HG03103 (cell line): ENCODE measurements around the gene PLAGL1.
"Not testable (repeated sequence)": the region's sequence is repeated elsewhere in the genome, so short reads cannot be mapped to it uniquely, and the experiment has no call there.

Source experiments
- ATAC-seq: cut with Tn5 transposase; IDR thresholded peaks from one replicate; pipeline ENCODE4 v1.9.1; 2021; ENCODE audit warnings: low read depth; ENCODE audit not compliant: unreplicated experiment

The PLAGL1 gene

GRCh38 chr6:143941852-143942627 lies 66.0 kb downstream of the PLAGL1 start:
- peak; percentile 37 for ATAC-seq

GRCh38 chr6:143940011-143940597 lies 68.0 kb downstream of the PLAGL1 start:
- ATAC-seq, result peak; percentile 98

DNA sequence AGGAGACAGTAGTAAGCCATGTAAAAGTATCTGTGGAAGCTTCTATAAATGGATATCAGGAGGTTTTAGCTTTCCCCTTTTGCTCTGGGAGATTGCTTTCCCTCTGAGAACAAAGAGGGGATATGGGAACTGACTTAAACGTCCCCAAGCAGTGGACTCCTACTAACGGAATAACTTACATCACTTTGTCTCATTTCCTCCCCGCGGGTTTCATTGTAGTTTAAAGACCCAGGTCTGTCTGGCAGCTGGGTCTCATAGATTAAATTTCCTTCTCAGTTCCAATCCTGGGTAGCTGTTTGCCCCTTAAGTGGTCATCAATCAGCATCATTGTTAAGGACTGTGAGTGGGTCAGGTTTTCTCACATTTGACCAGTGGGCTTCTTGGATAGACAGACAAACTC lies 68.7 kb downstream of the PLAGL1 start:
- no peak for ATAC-seq

DNA sequence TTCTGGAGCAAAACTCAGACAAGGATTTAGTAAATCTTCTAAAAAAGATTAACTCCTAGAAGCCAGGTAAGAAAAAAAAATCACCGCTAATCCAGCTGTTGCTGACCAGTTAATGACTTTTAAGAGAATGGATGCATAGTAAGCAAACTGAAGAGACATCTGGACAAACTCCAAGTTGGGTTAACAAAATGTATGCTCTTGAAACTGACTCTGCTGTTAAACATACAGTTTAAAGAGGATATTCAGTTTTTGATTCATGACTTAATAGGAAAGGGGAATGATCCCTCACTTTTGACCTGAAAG lies 70.4 kb downstream of the PLAGL1 start:
- no peak for ATAC-seq

GRCh38 chr6:143936778-143937667 lies 71.0 kb downstream of the PLAGL1 start:
- ATAC-seq, result no peak

DNA sequence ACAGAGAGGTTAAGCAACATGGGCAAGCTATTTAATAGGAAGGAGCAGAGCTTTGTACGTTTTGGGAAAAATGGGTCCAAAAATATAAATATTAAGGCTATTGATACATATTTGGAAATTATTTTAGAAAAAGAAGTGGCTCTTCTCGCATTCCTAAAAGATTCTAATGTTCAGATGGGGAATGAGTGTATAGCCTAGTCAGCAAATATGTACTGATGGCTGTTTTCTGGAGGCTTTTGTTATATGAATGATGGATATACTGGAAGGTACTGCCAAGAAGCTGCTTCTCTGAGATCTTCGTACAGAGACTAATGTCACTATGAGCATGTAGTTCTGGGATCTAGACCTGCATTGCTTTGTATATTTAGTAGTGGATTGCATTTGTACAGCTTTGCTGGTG lies 71.7 kb downstream of the PLAGL1 start:
- ATAC-seq, result no peak

GRCh38 chr6:143934867-143935266 lies 73.2 kb downstream of the PLAGL1 start:
- ATAC-seq, result no peak

- ATAC-seq, result no peak
These were observed 73.7 kb downstream of the PLAGL1 start for GRCh38 chr6:143934331-143934730.

DNA sequence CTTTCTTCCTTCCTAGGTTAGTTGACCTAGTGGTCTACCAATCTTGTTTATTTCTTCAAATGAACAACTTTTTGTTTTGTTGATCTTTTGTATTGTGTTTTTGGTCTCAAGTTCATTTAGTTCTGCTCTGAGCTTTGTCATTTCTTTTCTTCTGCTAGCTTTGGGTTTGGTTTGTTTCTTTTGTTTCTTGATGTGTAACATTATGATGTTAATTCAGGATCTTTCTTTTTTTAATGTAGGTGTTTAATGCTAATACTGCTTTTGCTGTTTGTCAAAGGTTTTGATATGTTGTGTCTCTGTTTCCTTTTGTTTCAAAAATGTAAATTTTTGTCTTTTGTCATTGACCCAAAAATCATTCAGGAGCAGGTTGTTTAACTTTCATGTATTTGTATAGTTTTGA lies 78.1 kb downstream of the PLAGL1 start:
- ATAC-seq, result no peak

DNA sequence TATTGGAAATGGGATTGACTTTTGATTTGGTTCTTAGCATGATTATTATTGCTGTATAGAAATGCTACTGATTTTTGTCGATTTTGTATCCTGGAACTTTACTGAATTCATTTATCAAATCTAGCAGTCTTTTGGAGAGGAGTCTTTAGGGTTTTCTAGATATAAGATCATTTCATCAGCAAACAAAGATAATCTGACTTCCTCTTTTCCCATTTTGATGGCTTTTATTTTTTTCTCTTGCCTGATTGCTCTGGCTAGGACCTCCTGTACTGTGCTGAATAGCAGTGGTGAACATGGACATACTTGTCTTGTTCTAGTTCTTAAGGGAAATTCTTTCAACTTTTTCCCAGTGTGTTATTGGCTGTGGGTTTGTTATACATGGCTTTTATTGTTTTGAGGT lies 79.2 kb downstream of the PLAGL1 start:
- no peak for ATAC-seq

- ATAC-seq, result not testable (repeated sequence)
These were observed 91.0 kb downstream of the PLAGL1 start for GRCh38 chr6:143917026-143917425.

DNA sequence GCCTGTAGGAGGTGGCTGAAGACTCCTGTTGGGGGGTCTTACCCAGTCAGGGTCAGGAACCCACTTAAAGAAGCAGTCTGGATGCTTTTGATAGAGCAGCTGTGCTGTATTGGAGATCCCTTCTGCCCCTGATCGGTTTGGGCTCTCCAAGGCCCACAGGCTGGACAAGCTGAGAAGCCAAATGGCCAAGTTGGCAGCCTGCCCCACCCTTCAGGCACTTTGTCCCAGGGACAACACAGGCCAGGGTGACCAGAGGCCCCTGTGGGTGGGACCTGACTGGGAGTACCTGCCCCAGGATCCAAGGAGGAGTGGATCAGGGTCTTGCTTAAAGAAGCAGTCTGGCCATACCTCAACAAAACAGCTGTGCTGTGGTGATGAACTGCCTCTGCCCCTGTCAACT lies 95.4 kb downstream of the PLAGL1 start:
- no peak for ATAC-seq

DNA sequence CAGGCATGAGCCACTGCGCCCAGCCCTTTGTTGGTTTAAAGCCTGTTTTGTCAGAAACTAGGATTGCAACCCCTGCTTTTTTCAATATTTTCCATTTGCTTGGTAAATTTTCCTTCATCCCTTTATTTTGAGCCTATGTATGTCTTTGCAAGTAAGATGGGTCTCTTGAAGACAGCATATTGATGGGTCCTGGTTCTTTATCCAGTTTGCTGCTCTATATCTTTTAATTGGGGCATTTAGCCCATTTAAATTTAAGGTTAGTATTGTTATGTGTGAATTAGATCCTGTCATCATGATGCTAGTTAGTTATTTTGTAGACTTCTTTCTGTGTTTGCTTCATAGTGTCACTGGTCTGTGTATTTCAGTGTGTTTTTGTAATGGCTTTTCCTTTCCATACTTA lies 97.0 kb downstream of the PLAGL1 start:
- ATAC-seq, result no peak

DNA sequence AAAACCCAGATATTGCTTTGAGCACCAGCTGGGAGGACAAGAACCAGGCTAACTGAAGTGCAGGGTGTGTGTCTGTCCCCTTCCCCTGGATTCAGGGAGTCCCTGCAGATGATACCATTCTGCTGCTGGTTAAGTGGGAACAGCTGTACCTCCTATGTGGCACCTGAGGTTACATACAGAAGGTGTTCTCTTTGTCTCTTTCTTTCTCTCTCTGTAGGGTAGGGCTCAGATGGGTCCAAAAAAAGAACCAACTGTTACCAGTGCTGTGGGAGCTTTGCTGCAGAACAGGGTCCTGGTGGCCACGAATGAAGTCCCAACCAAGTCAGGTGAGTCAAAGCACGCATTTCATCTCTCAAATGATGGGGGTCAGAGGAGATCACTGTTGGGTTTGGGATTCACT lies 105.2 kb downstream of the PLAGL1 start:
- no peak for ATAC-seq

DNA sequence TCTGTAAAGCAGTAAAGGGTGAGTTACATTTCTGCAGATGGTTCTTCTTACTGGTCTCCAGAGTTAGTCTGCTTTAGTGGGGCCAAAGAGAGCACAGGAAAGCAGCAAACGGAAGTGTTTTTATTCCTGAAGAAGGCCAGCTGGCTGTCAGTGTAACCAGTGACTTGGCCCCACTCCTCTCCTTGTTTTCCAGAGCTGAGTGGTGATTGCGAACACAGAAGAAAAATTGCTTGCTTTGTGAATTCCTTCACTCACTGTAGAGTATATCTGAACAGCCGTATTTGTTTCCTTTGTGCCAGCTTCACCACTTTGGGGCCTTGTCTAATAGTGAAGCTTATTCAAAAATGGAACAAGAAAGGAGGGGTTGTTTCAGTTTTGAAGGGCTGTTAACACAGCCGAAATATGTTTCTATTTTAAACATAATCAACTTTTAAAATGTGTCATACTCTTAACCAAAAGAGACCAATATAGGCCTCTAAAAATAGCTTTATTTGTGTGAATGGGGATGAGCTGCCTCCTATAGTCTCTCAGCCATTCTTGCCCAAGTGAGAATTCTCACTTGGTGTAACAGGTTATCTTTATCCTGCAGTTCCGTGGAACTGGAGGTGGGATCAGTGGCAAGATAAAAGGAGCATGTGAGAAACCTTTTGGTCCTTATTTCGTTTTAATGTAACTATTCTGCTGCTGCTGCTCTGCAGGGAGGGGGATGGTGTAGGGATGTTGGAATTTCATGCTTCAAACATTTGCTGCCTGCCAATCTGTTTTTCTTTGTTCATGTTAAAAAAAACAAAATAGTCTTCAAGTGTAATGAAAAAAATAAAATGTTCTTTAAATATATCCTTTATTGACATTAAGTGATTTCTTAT lies 105.9 kb downstream of the PLAGL1 start:
- peak; percentile 96 for ATAC-seq

DNA sequence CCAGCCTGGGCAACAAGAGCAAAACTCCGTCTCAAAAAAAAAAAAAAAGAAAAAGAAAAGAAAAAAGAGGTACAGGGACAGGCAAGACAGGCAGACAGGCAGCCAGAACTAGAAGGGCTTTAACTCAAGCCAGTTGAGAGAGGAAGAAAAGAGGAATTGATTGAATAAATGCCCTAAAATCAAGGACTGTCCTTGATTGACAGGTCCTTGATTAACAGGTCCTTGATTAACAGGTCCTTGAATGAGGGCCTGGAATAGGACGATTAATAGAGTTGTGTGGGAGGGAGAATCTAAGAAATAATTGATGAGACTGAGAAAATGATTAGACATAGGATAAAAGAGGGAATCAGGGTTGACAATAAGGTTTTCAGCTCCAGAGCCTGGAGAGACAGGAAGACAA lies 107.7 kb downstream of the PLAGL1 start:
- no peak for ATAC-seq

- no peak for ATAC-seq
These were observed 111.8 kb downstream of the PLAGL1 start for GRCh38 chr6:143896126-143896860.

DNA sequence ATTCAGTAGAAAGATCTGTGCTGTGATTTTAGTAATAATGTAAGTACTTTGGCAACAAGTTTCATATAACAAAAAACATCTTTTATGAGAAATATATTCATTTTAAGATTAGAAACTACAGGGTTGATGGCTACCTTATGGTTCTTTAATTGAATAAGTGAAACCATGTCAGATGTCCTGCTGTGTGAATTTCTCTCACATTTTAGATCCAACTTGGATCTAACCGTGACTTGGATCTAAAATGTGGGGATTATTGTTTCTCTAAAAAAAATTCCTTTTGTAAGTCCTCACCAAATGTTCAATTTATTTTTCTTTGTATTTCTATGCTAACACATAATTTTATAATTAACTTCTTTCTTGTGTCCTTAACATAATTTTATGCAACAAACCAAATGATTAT lies 113.4 kb downstream of the PLAGL1 start:
- ATAC-seq, result no peak
